Measurements from ENCODE around the gene PRKCZ. TPM values are rescaled to one million over a fixed set of nuclear protein-coding genes. Genes with fewer than 3 reads are reported as not detected.

Gene PRKCZ
- total and polyA plus RNA-seq, 4 donors = 4.8 to 9.9 (median 8.4) TPM

GRCh38 chr1:2104621-2105427, 54.6 kb downstream of the PRKCZ start:
- WGBS = 80% methylated on average over 32 of the region's 32 CpGs
- no peak for TF ChIP-seq RAD21 (IDR thresholded peaks at IDR 0.05)
- no peak for TF ChIP-seq CTCF (IDR thresholded peaks at IDR 0.05; ENCODE audit: low read depth, low read length, missing input control)
- no peak for TF ChIP-seq YY1 (IDR thresholded peaks at IDR 0.05)
- TF ChIP-seq NR2F2 (IDR thresholded peaks at IDR 0.05) = no peak
- TF ChIP-seq SP1 (IDR thresholded peaks at IDR 0.05) = no peak
- no peak for TF ChIP-seq MAX (IDR thresholded peaks at IDR 0.05)
- TF ChIP-seq GABPA (IDR thresholded peaks at IDR 0.05 in 1 of 2, conservative IDR thresholded peaks at IDR 0.05 in 1 of 2) = no peak
- no peak for TF ChIP-seq RXRA (IDR thresholded peaks at IDR 0.05)
- TF ChIP-seq FOXA2 (IDR thresholded peaks at IDR 0.05) = no peak
- no peak for TF ChIP-seq ATF3 (IDR thresholded peaks at IDR 0.05)
- TF ChIP-seq FOXA1 (IDR thresholded peaks at IDR 0.05) = no peak
- no peak for TF ChIP-seq JUND (IDR thresholded peaks at IDR 0.05)
- no peak for TF ChIP-seq HNF4A (conservative IDR thresholded peaks at IDR 0.05)
- no peak for TF ChIP-seq REST (IDR thresholded peaks at IDR 0.05)
- TF ChIP-seq TAF1 (conservative IDR thresholded peaks at IDR 0.05) = no peak
- no peak for TF ChIP-seq EGR1 (IDR thresholded peaks at IDR 0.05; ENCODE audit: low read depth in 2 of 2)
- TF ChIP-seq ZBTB33 (IDR thresholded peaks at IDR 0.05) = no peak
- DNase-seq (ENCODE audit: low spot score) = no peak
- Histone ChIP-seq H3K27ac (ENCODE audit: low read depth in 1 of 2, low read length in 2 of 2) (no peak overlapping the region), H3K27me3 (ENCODE audit: control insufficient read depth in 4 of 4, insufficient read depth in 4 of 4, low read length in 3 of 4) (no peaks in the 10 kb centered on the region), H3K9ac (ENCODE audit: low read depth in 1 of 2, low read length in 2 of 2) (no peak overlapping the region), H3K9me3 (ENCODE audit: control insufficient read depth in 4 of 4, low read length in 3 of 4) (no peaks in the 10 kb centered on the region), H3K4me1 (ENCODE audit: control insufficient read depth in 4 of 4, insufficient read depth in 4 of 4, low read length in 3 of 4) (peaks cover 0 to 3% (median 1%) of the 10 kb centered on the region in 4 donors), H3K36me3 (ENCODE audit: control insufficient read depth in 4 of 4, insufficient read depth in 3 of 4, low read depth in 1 of 4, low read length in 3 of 4) (peaks cover 0 to 4% (median 2%) of the 10 kb centered on the region in 4 donors), H3K4me3 (ENCODE audit: low read depth in 1 of 3, low read length in 3 of 3) (no peak overlapping the region)
